SW480 (cell line): ENCODE results near the gene BEGAIN.

Source experiments
- DNase-seq: peaks from one replicate; pipeline ENCODE4 v3.0.0-alpha.2; 2016; ENCODE audit warnings: low spot score

The BEGAIN gene

GRCh38 chr14:100549834-100550625 is 37.2 kb downstream of the BEGAIN start:
- no peak for DNase-seq

- DNase-seq: no peak
These were observed 38.3 kb downstream of the BEGAIN start for GRCh38 chr14:100548939-100549338.

DNA sequence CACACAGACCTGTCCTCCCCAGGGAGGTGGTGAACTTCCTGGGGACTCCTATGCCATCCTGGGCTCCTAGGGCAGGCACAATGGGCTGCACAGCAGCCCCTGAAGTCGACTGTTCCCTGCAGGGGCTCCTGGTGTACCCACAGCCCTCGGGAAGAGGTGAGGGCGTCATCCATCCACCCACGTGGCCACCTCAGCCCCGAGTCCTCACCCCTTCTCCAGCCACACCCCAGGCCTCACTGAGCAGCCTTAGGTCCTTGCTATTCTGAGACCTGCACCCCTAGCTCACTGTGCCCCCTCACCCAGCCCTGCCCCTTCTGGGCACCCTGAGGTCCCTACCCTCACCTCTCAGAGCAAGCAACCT is 38.9 kb downstream of the BEGAIN start:
- no peak for DNase-seq

GRCh38 chr14:100547633-100548294 is 39.5 kb downstream of the BEGAIN start:
- peak; percentile 81 for DNase-seq

GRCh38 chr14:100546051-100546443 is 41.2 kb downstream of the BEGAIN start:
- no peak for DNase-seq

DNA sequence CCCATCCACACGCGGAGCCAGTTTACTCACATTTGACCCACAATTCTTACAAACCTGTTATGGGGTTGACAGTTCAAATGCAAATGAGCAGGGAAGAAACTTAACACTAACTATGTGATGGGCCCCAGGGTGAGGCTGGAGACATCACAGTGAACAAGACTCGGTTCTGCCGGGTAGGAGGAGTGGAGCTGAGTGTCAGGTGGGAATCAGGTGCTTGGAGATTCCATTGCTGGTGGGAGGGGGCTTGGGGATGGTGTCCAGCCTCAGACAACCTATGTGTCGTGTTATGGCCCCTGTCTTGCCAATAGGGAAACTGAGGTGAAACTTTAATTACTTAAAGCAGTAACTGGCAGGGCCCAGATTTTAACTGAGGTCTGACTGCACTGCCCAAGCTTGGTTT is 41.9 kb downstream of the BEGAIN start:
- no peak for DNase-seq

DNA sequence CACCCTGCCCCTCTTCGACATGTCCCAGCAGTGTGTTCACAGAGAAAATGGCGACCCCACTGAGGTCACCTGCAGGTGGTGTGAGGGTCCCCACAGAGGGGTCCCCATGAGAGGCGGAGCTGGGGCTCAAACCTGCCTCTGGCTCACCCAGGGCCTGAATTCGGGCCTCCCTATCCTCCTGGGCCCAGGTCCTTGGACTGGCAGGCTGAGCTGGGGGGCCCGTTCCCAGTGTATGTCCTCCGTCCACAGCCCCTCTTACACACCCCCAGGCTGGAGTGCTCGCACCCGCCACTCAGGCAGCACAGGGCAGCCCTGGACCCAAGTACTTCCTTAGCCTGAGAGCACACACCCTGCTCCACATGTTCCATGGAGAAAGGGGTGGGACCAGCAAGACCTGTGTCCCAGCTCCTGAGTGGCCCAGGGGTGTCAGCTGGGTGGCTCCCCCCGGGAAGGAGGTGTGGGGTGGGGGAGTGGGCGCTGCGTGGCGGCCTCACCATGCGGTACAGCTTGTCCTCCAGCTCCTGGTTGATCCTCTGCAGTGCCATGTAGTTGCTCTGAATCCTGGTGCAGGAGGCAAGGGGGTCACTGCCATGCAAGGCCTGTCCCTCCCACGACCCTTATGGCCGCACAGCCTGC is 42.6 kb downstream of the BEGAIN start:
- DNase-seq: no peak

DNA sequence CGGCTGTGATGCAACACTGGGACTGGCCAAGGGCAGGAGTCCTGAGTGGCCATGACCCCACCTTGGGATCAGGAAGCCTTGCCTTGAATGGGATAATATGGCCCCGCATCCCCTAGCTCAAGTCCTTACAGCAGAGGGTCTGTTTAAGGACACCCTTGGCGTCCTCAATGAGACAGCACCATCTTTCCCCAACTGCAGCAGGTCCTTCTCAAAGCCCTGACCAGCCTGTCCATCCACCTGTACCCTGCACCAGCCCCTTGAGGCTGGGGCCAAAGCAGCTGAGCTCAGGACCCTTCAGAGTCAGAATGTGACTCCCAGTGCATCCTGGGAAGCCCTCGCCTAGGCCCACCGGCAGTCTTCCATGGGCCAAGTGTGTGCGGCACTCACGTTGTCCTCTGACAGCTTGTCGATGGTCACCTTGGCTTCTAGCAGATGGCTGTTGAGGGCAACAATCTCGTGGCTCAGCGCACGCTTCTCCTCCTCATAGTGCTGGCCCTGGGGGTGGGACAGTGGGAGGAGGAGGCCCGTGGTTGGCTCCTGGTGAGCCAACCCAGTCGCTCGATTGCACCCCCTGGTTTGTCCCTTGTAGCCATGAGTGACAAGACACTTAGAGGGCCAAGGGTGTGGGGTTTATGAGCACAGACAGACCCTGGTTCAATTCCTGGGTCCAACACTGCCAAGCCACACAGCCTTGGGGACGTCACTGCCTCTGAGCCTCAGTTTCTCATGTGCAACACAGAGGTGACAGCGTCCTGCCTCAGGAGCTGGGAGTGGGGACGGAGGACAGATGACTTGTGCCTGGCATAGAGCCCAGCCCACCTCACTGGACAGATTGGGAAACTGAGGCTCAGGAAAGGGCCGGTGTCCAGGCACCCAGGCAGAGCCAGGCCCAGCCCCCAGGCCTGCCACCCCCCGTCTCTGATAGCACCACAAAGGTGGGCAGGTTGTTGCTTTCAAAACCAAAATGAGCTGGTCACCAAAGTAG is 43.5 kb downstream of the BEGAIN start:
- no peak for DNase-seq

DNA sequence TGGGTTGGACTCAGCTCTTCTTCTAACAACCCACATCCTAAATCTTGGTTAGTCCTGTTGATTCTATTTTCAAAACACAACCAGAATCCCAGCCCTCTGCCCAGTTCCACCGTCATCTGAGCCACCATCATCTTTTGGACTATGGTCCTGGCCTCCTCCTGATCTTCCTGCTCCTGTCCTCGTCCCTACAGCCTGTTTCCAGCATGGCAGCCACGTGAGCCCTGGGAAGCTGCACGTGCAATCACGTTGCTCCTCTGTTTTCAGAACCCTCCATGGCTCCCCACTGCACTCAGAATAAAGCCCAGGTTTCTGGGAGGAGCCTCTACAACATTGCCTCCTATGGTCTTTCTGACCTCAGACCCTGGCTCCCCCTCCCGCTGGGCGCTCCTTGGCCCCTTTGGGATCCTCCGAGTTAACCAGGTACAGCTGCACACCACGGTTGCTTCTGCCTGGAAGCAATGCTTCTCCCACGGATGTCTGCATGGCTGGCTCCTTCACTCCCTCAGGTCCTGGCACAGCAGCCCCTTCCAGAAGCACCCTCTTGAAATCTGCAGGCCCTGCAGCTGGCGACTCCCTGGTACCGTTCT is 44.5 kb downstream of the BEGAIN start:
- DNase-seq: no peak

GRCh38 chr14:100541621-100542560 is 45.3 kb downstream of the BEGAIN start:
- DNase-seq: no peak

GRCh38 chr14:100540926-100541620 is 46.1 kb downstream of the BEGAIN start:
- DNase-seq: no peak

DNA sequence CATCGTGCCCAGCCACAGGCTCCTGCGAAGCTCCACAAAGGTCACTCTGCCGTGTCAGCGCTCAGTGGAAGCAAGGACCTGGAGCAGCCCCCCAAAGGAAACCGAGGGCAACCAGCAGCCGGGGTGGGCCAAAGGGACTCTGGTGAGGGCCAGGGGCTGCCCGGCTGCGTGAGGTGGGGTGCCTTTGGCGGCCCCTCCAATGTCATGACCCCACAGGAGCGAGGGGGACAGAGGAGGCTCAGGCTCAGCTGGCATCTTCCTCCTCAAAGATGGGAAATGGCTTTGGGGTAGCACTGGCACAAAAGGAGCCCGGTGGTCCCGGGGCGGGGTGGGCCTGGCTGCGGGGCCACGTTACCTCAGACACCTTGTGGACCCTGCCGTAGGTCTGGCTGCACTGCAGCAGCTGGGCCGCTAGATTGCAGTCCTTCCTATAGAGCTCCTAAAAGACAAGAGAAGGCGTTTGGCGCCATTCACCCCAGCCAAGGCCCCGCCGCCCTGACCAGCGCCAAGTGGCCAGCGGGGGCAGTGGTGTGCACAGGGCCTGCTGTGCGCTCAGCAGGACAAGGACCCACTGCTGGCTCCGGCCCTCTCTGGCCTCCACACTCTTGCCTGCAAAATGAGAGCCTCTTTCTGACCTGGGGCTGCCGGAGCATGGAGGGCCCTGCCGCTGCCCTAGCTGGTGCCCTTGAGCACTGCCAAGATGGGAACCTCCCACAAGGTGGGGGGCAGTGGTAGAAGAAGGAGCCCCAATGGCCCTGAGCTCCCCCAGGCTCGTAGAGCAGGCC is 46.9 kb downstream of the BEGAIN start:
- no peak for DNase-seq

- no peak for DNase-seq
These were observed 47.5 kb downstream of the BEGAIN start for GRCh38 chr14:100539766-100540140.

- no peak for DNase-seq
These were observed 48.1 kb downstream of the BEGAIN start for GRCh38 chr14:100539003-100539660.

DNA sequence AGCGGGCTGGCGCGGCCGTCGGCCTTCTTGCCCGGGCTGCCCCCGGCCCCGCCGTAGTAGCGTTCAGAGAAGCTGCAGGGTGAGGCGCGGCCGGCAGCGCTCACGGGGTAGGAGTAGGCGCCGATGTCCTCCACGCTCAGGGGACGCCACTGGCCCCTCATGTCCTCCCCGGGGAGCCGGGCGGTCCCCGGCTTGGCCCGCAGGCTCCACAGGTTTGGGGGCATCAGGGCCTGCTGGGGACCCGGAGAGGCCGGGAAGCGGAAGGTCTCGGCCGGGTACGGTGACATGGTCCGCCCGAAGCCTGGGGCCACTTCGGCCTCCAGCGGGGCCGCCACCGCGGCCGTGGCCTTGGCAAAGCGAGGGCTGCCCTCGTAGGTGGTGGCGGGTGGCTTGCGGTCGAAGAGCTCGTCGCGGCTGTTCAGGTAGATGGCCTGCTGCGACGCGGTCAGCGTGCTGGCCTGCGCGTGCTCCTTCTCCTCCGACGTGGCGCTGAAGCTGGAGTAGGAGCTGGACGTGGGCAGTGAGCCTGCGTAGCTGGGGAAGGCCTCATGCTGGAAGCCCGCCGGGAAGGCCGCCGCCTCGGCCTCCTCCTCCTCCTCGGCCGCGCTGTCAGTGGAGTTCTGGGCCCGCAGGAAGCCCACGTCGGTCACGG is 48.7 kb downstream of the BEGAIN start:
- no peak for DNase-seq

DNA sequence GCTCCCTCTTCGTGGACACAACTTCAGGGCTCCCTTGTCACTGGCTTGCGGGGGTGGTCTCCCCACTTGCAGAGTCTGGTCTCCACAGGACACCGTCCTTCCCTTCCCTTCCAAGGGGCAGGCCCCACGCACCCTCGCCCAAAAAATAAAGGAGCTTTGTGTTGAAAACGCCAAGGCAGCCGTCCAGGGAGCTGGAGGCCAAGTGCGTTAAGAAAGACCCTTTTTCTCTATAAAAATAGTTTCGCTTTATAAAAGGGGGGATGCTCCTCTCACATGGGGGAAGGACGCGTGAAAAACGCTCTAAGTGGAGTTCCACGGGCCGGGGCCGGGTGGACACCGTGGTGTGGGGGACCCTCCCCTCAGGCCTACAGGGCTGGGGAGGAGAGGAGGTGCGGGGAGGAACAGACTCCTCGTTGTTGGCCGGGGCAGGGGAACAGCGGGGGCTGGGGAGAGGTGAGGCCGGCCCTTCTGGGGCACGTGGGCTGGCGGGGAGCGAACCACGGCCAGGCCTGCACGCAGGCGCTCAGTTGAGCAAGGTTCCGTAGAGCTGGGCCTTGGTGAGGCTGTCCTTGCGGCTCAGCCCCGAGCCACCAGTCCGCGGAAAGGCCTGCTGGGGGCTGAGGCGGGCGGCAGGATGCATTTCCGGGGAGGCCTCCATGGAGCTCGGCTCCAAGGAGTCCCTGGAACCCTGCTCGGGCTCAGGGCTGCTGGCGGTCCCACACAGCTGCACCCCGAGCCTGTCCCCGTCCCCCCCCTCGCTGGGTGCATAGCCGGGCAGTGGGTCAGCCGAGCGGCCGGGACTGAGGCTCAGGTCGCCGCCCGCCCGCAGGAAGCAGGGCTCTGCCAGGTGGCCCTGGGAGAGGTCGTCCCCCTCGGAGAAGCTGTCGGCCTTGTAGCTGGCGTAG is 49.5 kb downstream of the BEGAIN start:
- DNase-seq: no peak
